Esophagus squamous epithelium (tissue), 5 donors: Measurements from ENCODE around the gene SLC38A11. TPM values are rescaled to one million over a fixed set of nuclear protein-coding genes. Genes with fewer than 3 reads are reported as not detected.
"Not testable (repeated sequence)": the region's sequence is repeated elsewhere in the genome, so short reads cannot be mapped to it uniquely, and the experiment has no call there.

Experiments used
- DNase-seq: peaks from one replicate; lab custom pipeline; 2025; lab: John Stamatoyannopoulos, UW
- H3K27ac ChIP-seq, 4 donors: fragments of 200-600 bp; sonication (generic); one replicate each; pipeline ENCODE4 v1.5.1; 2016 to 2019; ENCODE audit warnings: mild to moderate bottlenecking in 1 of 4
- H3K27me3 ChIP-seq, 4 donors: fragments of 200-600 bp; sonication (generic); 1 replicate in 3 of 4; 2 replicates in 1 of 4; pipeline versions ENCODE4 v1.5.1 to v1.6.0; 2017 to 2021; ENCODE audit warnings: antibody characterized with exemption in 1 of 4
- H3K36me3 ChIP-seq, 3 donors: fragments of 200-600 bp; sonication (generic); one replicate each; pipeline ENCODE4 v1.5.1; 2016 to 2019
- H3K4me1 ChIP-seq, 3 donors: fragments of 200-600 bp; sonication (generic); one replicate each; pipeline ENCODE4 v1.5.1; 2017 to 2019
- H3K4me3 ChIP-seq, 4 donors: fragments of 200-600 bp; sonication (generic); 1 replicate in 3 of 4; 2 replicates in 1 of 4; pipeline ENCODE4 v1.5.1; 2016 to 2019; ENCODE audit warnings: mild to moderate bottlenecking in 2 of 4, moderate library complexity in 1 of 4
- H3K9me3 ChIP-seq, 3 donors: fragments of 200-600 bp; sonication (generic); one replicate each; pipeline ENCODE4 v1.5.1; 2016 to 2019
- CTCF ChIP-seq, 6 experiments: fragments of 450-650 bp in 4 of 6; fragments of 200-600 bp in 2 of 6; sonication (generic) in 2 of 6; IDR thresholded peaks; one replicate each; pipeline ENCODE4 v1.5.1; 2016 to 2019; ENCODE audit warnings: antibody characterized with exemption in 6 of 6, mild to moderate bottlenecking in 4 of 6, moderate library complexity in 4 of 6
- POLR2A ChIP-seq, 4 donors: fragments of 450-650 bp; IDR thresholded peaks; one replicate each; pipeline ENCODE4 v1.6.1; 2017; ENCODE audit warnings: antibody characterized with exemption in 4 of 4, mild to moderate bottlenecking in 4 of 4, moderate library complexity in 3 of 4
- WGBS, 2 donors: methylation state at CpG; one replicate each; pipeline ENCODE4 v1.1.5; 2018; 5-methylcytosine and 5-hydroxymethylcytosine counted together
- intact Hi-C: fragments of 100-400 bp; cut with DNase I; formaldehyde crosslinking; loops from one replicate; pipeline ENCODE4 v1.15.0; 2022
- total RNA-seq, 4 donors: library from RNA; depleted of rRNA; stranded (reverse); fragments of >200 nt; gene quantifications; one replicate each; pipeline ENCODE4 v1.1.0, GENCODE V29; 2016
- donor health status: DM: yes; HTN: yes; CAD: no.

Gene SLC38A11
- 1 to 10 TPM in 1 of 4 donors, under 1 TPM in 2, not detected in 1; 0.47 to 2.5 (median 0.66) TPM for total RNA-seq

- Histone ChIP-seq H3K36me3 (no peaks in the 10 kb centered on the region), H3K9me3 (no peaks in the 10 kb centered on the region), H3K27me3 (peaks cover 0 to 21% (median 0%) of the 10 kb centered on the region in 4 donors), H3K4me3 (peak within 1 kb of the TSS; percentile 14 to 59 (median 38)), H3K4me1 (peaks cover 0 to 11% (median 3%) of the 10 kb centered on the region in 3 donors), H3K27ac (peak within 1 kb of the TSS in 1 of 4 donors; percentile 2)
- DNase-seq, result no peak
- intact Hi-C loops, result no loop called here
- TF ChIP-seq CTCF (IDR thresholded peaks at IDR 0.05), result no peak
- WGBS, 2 donors, result 13 to 40% methylated on average over 13 of the region's 34 CpGs
Observed at GRCh38 chr2:164954954-164955701, at the start of gene SLC38A11. SLC38A11 (minus strand) TSS chr2:164955525; CDS start chr2:164955247, 278 bp downstream.

- H3K4me1 ChIP-seq, result peaks cover 0 to 17% (median 3%) of the 10 kb centered on the region in 3 donors
- intact Hi-C loops, result no loop called here
- no peak for DNase-seq
- 79 to 92% methylated on average over 19 to 23 of the region's 24 CpGs for WGBS, 2 donors
- no peak overlapping the region for H3K27ac ChIP-seq
- no peaks in the 10 kb centered on the region for H3K36me3 ChIP-seq
- H3K27me3 ChIP-seq, result no peaks in the 10 kb centered on the region
- no peak overlapping the region for H3K4me3 ChIP-seq
- no peaks in the 10 kb centered on the region for H3K9me3 ChIP-seq
- TF ChIP-seq CTCF (IDR thresholded peaks at IDR 0.05), result no peak
- TF ChIP-seq POLR2A (IDR thresholded peaks at IDR 0.05), result no peak
Observed at GRCh38 chr2:165003443-165004130, 48.3 kb upstream of the SLC38A11 start.

GRCh38 chr2:165002638-165003037, 47.3 kb upstream of the SLC38A11 start:
- TF ChIP-seq POLR2A (IDR thresholded peaks at IDR 0.05) (no peak), CTCF (IDR thresholded peaks at IDR 0.05) (no peak)
- no peak for DNase-seq
- no peak overlapping the region for H3K4me3 ChIP-seq
- WGBS, 2 donors, result 58 to 61% methylated on average over 1 of the region's 1 CpG
- no peaks in the 10 kb centered on the region for H3K9me3 ChIP-seq
- H3K27me3 ChIP-seq, result no peaks in the 10 kb centered on the region
- intact Hi-C loops, result no loop called here
- peaks cover 0 to 7% (median 2%) of the 10 kb centered on the region in 3 donors for H3K4me1 ChIP-seq
- no peaks in the 10 kb centered on the region for H3K36me3 ChIP-seq
- H3K27ac ChIP-seq, result no peak overlapping the region

- H3K27me3 ChIP-seq, DNase-seq, intact Hi-C loops, H3K36me3 ChIP-seq, H3K27ac ChIP-seq, H3K9me3 ChIP-seq, H3K4me3 ChIP-seq: not testable (repeated sequence)
- 84 to 100% methylated on average over 6 of the region's 43 CpGs for WGBS, 2 donors
- H3K4me1 ChIP-seq, result peaks cover 12 to 29% (median 20%) of the 10 kb centered on the region in 3 donors
Observed at GRCh38 chr2:164994664-164995299, 39.5 kb upstream of the SLC38A11 start.

GRCh38 chr2:164993287-164994016, 38.1 kb upstream of the SLC38A11 start:
- H3K4me3 ChIP-seq, result no peak overlapping the region
- peaks cover 12 to 29% (median 20%) of the 10 kb centered on the region in 3 donors for H3K4me1 ChIP-seq
- no peaks in the 10 kb centered on the region for H3K27me3 ChIP-seq
- H3K36me3 ChIP-seq, result no peaks in the 10 kb centered on the region
- H3K9me3 ChIP-seq, result no peaks in the 10 kb centered on the region
- no peak for DNase-seq
- 74 to 81% methylated on average over 16 to 19 of the region's 19 CpGs for WGBS, 2 donors
- intact Hi-C loops, result no loop called here
- no peak for TF ChIP-seq POLR2A (IDR thresholded peaks at IDR 0.05)
- no peak for TF ChIP-seq CTCF (IDR thresholded peaks at IDR 0.05)
- H3K27ac ChIP-seq, result no peak overlapping the region
